Spleen (tissue), 7 donors: Measurements from ENCODE around the gene FAM47B.

Source experiments
- CTCF ChIP-seq, 11 experiments: fragments of 200-600 bp in 7 of 11; fragments of 450-650 bp in 4 of 11; sonication (generic) in 4 of 11; IDR thresholded peaks in 8 of 11; conservative IDR thresholded peaks in 3 of 11; 1 replicate in 7 of 11; 2 replicates in 4 of 11; pipeline versions ENCODE4 v1.4.0 to v1.8.0; 2016 to 2021; ENCODE audit warnings: antibody characterized with exemption in 11 of 11, inconsistent platforms in 4 of 11, mild to moderate bottlenecking in 1 of 11
- POLR2A ChIP-seq, 3 donors: fragments of 450-650 bp; IDR thresholded peaks; one replicate each; pipeline ENCODE4 v1.5.1; 2017; ENCODE audit warnings: antibody characterized with exemption in 3 of 3, mild to moderate bottlenecking in 1 of 3
- POLR2AphosphoS5 ChIP-seq, 3 donors: sonication (generic); formaldehyde crosslinking; IDR thresholded peaks; one replicate each; pipeline ENCODE4 v1.5.1; 2017; ENCODE audit warnings: antibody characterized with exemption in 3 of 3
- donor health status: DM: no; HTN: no; CAD: no; lungs with moderate emphysema.
- donor health status: DM: no; HTN: no; CAD: no.
- donor health status: DM: no; HTN: no; CAD: no.

GRCh38 chrX:34942496-34942895 is at the start of gene FAM47B:
- TF ChIP-seq CTCF (IDR thresholded peaks at IDR 0.05 in 8 of 11, conservative IDR thresholded peaks at IDR 0.05 in 3 of 11) (no peak), POLR2A (IDR thresholded peaks at IDR 0.05) (no peak), POLR2AphosphoS5 (IDR thresholded peaks at IDR 0.05) (no peak)
